HepG2 (cell line): Measurements from ENCODE around the gene NARF. TPM values are rescaled to one million over a fixed set of nuclear protein-coding genes. Genes with fewer than 3 reads are reported as not detected.

Source experiments
- ATAC-seq: fragments of 200-7000 bp; cut with Tn5 transposase; 3 replicates; pipeline ENCODE4 v1.9.1; 2020; ENCODE audit warnings: mild to moderate bottlenecking, moderate library complexity
- BruUV-seq: library from RNA; stranded (reverse); fragments of 400-500 nt; replicated peaks from 2 replicates; lab custom pipeline; 2021; lab: Mats Ljungman, UMichigan
- CTCF ChIA-PET: fragments of 300-600 bp; formaldehyde crosslinking; extraction: SDS; loops from one replicate; lab custom pipeline; 2021; ENCODE audit warnings: low total read pairs, inconsistent platforms, low intra/inter-chr PET ratio; lab: Yijun Ruan, JAX
- POLR2A ChIA-PET: fragments of 350-600 bp; sonication (Branson Sonifier 250); formaldehyde crosslinking; loops from one replicate; lab custom pipeline; 2020; ENCODE audit warnings: antibody characterized with exemption, inconsistent platforms; lab: Yijun Ruan, JAX
- DNase-seq: peaks from one replicate; pipeline ENCODE4 v3.0.0-alpha.2; 2015; ENCODE audit warnings: low spot score
- FAIRE-seq: peaks from 3 replicates; lab custom pipeline; 2011; peaks lifted over from hg19 to GRCh38; lab: Jason Lieb, UNC
- H2AFZ ChIP-seq: one replicate; pipeline ENCODE4 v1.6.1; 2011; ENCODE audit warnings: low read length, inconsistent platforms
- H3K27ac ChIP-seq: fragments of 300-600 bp; 3 replicates; pipeline ENCODE4 v1.8.0; 2011; ENCODE audit warnings: mixed run types, mild to moderate bottlenecking, mixed read lengths, low read length, inconsistent platforms; ENCODE audit not compliant: insufficient read depth; ENCODE audit errors: extremely low read length
- H3K27me3 ChIP-seq, 2 experiments: fragments of 200-600 bp in 1 of 2; 2 replicates in 1 of 2; 3 replicates in 1 of 2; pipeline versions ENCODE4 v1.6.0 to v1.8.0; 2011; ENCODE audit warnings: low read length in 2 of 2, mild to moderate bottlenecking in 2 of 2, moderate library complexity in 2 of 2, inconsistent platforms in 1 of 2; ENCODE audit not compliant: insufficient read depth in 2 of 2, control insufficient read depth in 1 of 2
- H3K36me3 ChIP-seq, 2 experiments: fragments of 200-600 bp in 1 of 2; replicated peaks in 1 of 2; 2 replicates in 1 of 2; 3 replicates in 1 of 2; pipeline versions ENCODE4 v1.5.1 to v1.8.0; 2011; ENCODE audit warnings: low read length in 2 of 2, inconsistent platforms in 1 of 2; ENCODE audit not compliant: insufficient read depth in 2 of 2, control insufficient read depth in 1 of 2
- H3K4me1 ChIP-seq: 2 replicates; pipeline ENCODE4 v1.5.1; 2012; ENCODE audit warnings: low read length, inconsistent platforms; ENCODE audit not compliant: insufficient read depth
- H3K4me2 ChIP-seq: 2 replicates; pipeline ENCODE4 v1.6.0; 2011; ENCODE audit warnings: low read depth, low read length, inconsistent platforms
- H3K4me3 ChIP-seq, 3 experiments: fragments of 200-600 bp in 1 of 3; sonication (generic), shearing (Covaris generic) in 1 of 3; replicated peaks in 1 of 3; 2 replicates each; pipeline ENCODE4 v1.5.1; 2011 to 2016; ENCODE audit warnings: low read length in 3 of 3, inconsistent platforms in 2 of 3, low read depth in 2 of 3, mild to moderate bottlenecking in 2 of 3, control low read depth in 1 of 3, mixed read lengths in 1 of 3; ENCODE audit not compliant: insufficient read depth in 1 of 3
- H3K79me2 ChIP-seq: one replicate; pipeline ENCODE4 v1.6.1; 2011; ENCODE audit warnings: low read length, inconsistent platforms; ENCODE audit not compliant: insufficient read depth
- H3K9ac ChIP-seq: 2 replicates; pipeline ENCODE4 v1.6.0; 2011; ENCODE audit warnings: mild to moderate bottlenecking, low read depth, low read length, inconsistent platforms; ENCODE audit not compliant: insufficient read depth
- H3K9me3 ChIP-seq: 2 replicates; pipeline ENCODE4 v1.5.1; 2012; ENCODE audit warnings: mild to moderate bottlenecking, low read length
- H4K20me1 ChIP-seq: 2 replicates; pipeline ENCODE4 v1.6.0; 2011; ENCODE audit warnings: inconsistent platforms, mild to moderate bottlenecking, low read length, moderate library complexity; ENCODE audit not compliant: insufficient read depth
- KMT2B ChIP-seq: IDR thresholded peaks from 2 replicates; pipeline ENCODE4 v1.6.1; 2016; ENCODE audit warnings: missing genetic modification reagents, missing compliant biosample characterization
- MZF1 ChIP-seq: sonication (generic); formaldehyde crosslinking; IDR thresholded peaks from 2 replicates; pipeline ENCODE4 v1.8.1; 2023; ENCODE audit warnings: mild to moderate bottlenecking, missing genetic modification reagents, borderline replicate concordance
- PHF8 ChIP-seq: sonication (generic); formaldehyde crosslinking; IDR thresholded peaks from 2 replicates; pipeline ENCODE4 v1.5.0; 2020; ENCODE audit warnings: missing genetic modification reagents
- POLR2A ChIP-seq, 2 experiments: IDR thresholded peaks; 2 replicates each; pipeline ENCODE4 v1.6.1; 2011; ENCODE audit warnings: low read depth in 2 of 2, low read length in 2 of 2, mild to moderate bottlenecking in 1 of 2, moderate library complexity in 1 of 2; ENCODE audit not compliant: insufficient read depth in 1 of 2
- TMF1 ChIP-seq: sonication (generic); formaldehyde crosslinking; IDR thresholded peaks from 2 replicates; pipeline ENCODE4 v1.8.1; 2022; ENCODE audit warnings: low read depth, missing genetic modification reagents
- ZNF574 ChIP-seq: sonication (generic); formaldehyde crosslinking; IDR thresholded peaks from 2 replicates; pipeline ENCODE4 v1.4.0; 2020; ENCODE audit warnings: missing genetic modification reagents
- ZNF740 ChIP-seq: sonication (generic); formaldehyde crosslinking; IDR thresholded peaks from 2 replicates; pipeline ENCODE4 v1.4.0; 2020; ENCODE audit warnings: missing genetic modification reagents
- ZNF850 ChIP-seq: sonication (generic); formaldehyde crosslinking; conservative IDR thresholded peaks from 2 replicates; pipeline ENCODE4 v1.9.0; 2021; ENCODE audit warnings: mild to moderate bottlenecking, missing genetic modification reagents
- WGBS: methylation state at CpG from one replicate; pipeline ENCODE4 v1.1.6; 2017; ENCODE audit warnings: low lambda C conversion rate; 5-methylcytosine and 5-hydroxymethylcytosine counted together
- in situ Hi-C: cut with HindIII; loops from 2 replicates; pipeline ENCODE4 v1.10.0; 2017; ENCODE audit warnings: low pct_unique_long_range_greater_than_20kb; ENCODE audit not compliant: extremely low pct_ligation_motif_present
- intact Hi-C: fragments of 100-400 bp; cut with micrococcal nuclease; formaldehyde crosslinking; loops from one replicate; pipeline ENCODE4 v1.10.0; 2022; ENCODE audit not compliant: unreplicated experiment
- polyA plus RNA-seq, 8 experiments: library from polyadenylated mRNA; depleted of rRNA in 3 of 8; stranded (reverse) in 7 of 8; unstranded in 1 of 8; fragments of >200 nt; fragmentation: Illumina TruSeq in 4 of 8; extraction: Trizol in 4 of 8; gene quantifications; 2 replicates each; pipeline versions ENCODE4 v1.2.1 to v1.2.3, GENCODE V29; 2011 to 2016; ENCODE audit warnings: low read depth in 4 of 8, missing spikeins in 1 of 8, mixed read lengths in 1 of 8; ENCODE audit not compliant: insufficient read depth in 1 of 8
- total RNA-seq, 5 experiments: library from RNA; depleted of rRNA; stranded (reverse); fragments of >200 nt; fragmentation: Illumina TruSeq; extraction: Trizol; gene quantifications; 2 replicates each; pipeline ENCODE4 v1.2.3, GENCODE V29; 2016; ENCODE audit warnings: low read depth in 1 of 5
- TF ChIP-seq, protein P1 (sequence below): sonication (generic); formaldehyde crosslinking; IDR thresholded peaks from 2 replicates; pipeline ENCODE4 v1.4.0; 2020; ENCODE audit warnings: missing genetic modification reagents, borderline replicate concordance
- TF ChIP-seq, protein P2 (sequence below): sonication (generic); formaldehyde crosslinking; IDR thresholded peaks from 2 replicates; pipeline ENCODE4 v1.4.0; 2020; ENCODE audit warnings: missing genetic modification reagents, borderline replicate concordance
- TF ChIP-seq, protein P3 (sequence below): sonication (generic); formaldehyde crosslinking; IDR thresholded peaks from 2 replicates; pipeline ENCODE4 v1.8.0; 2022; ENCODE audit warnings: mild to moderate bottlenecking, missing genetic modification reagents, moderate library complexity
- TF ChIP-seq, protein P4 (sequence below): IDR thresholded peaks from 2 replicates; pipeline ENCODE4 v1.6.1; 2016; ENCODE audit warnings: control low read depth
- TF ChIP-seq, protein P5 (sequence below): sonication (generic); formaldehyde crosslinking; IDR thresholded peaks from 2 replicates; pipeline ENCODE4 v1.5.0; 2020; ENCODE audit warnings: missing genetic modification reagents

The NARF gene
- total and polyA plus RNA-seq, 2 of the 13 experiments (the other 11 are each of a cell fraction or from before 2014, with no cell fraction given): 61.1 to 144 TPM

GRCh38 chr17:82441691-82442487 lies 16.7 kb upstream of the NARF start:
- no peak for DNase-seq
- H3K9me3 ChIP-seq: no peaks in the 10 kb centered on the region
- H2AFZ ChIP-seq: no peak overlapping the region
- peaks cover 9% of the 10 kb centered on the region in 2 experiments for H3K36me3 ChIP-seq
- ChIA-PET POLR2A (interaction anchor here (0.6 kb wide), 1 partner anchor 170 kb away, joined by 3 read pairs; no protein-coding TSS in a partner anchor), CTCF (no interaction called here)
- ATAC-seq: no peak
- no TSS peak for BruUV-seq
- in situ Hi-C loops (no loop called here), intact Hi-C loops (no loop called here)
- no peak overlapping the region for H3K9ac ChIP-seq
- 97% methylated on average over 24 of the region's 27 CpGs for WGBS
- H3K4me3 ChIP-seq: no peak overlapping the region
- H4K20me1 ChIP-seq: no peaks in the 10 kb centered on the region
- H3K27ac ChIP-seq: no peak overlapping the region
- no peaks in the 10 kb centered on the region for H3K27me3 ChIP-seq
- H3K4me1 ChIP-seq: no peaks in the 10 kb centered on the region
- no peak for FAIRE-seq
- H3K4me2 ChIP-seq: no peak overlapping the region
- H3K79me2 ChIP-seq: no peaks in the 10 kb centered on the region
- TF ChIP-seq KMT2B (CRISPR knock-in tag): no peak
- peak in 1 of 2 experiments; percentile 43; a peak in 1 of 4 replicates for TF ChIP-seq POLR2A (IDR thresholded peaks at IDR 0.05; ENCODE audit: insufficient read depth in 1 of 2, low read depth in 2 of 2, low read length in 2 of 2)
- TF ChIP-seq ZNF850 (CRISPR knock-in tag): no peak
- no peak for TF ChIP-seq MZF1
- no peak for TF ChIP-seq ZNF574 (CRISPR knock-in tag)
- TF ChIP-seq TMF1 (CRISPR knock-in tag): no peak
- TF ChIP-seq, protein P1, sequence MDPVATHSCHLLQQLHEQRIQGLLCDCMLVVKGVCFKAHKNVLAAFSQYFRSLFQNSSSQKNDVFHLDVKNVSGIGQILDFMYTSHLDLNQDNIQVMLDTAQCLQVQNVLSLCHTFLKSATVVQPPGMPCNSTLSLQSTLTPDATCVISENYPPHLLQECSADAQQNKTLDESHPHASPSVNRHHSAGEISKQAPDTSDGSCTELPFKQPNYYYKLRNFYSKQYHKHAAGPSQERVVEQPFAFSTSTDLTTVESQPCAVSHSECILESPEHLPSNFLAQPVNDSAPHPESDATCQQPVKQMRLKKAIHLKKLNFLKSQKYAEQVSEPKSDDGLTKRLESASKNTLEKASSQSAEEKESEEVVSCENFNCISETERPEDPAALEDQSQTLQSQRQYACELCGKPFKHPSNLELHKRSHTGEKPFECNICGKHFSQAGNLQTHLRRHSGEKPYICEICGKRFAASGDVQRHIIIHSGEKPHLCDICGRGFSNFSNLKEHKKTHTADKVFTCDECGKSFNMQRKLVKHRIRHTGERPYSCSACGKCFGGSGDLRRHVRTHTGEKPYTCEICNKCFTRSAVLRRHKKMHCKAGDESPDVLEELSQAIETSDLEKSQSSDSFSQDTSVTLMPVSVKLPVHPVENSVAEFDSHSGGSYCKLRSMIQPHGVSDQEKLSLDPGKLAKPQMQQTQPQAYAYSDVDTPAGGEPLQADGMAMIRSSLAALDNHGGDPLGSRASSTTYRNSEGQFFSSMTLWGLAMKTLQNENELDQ (CRISPR knock-in tag): no peak
- TF ChIP-seq, protein P2, sequence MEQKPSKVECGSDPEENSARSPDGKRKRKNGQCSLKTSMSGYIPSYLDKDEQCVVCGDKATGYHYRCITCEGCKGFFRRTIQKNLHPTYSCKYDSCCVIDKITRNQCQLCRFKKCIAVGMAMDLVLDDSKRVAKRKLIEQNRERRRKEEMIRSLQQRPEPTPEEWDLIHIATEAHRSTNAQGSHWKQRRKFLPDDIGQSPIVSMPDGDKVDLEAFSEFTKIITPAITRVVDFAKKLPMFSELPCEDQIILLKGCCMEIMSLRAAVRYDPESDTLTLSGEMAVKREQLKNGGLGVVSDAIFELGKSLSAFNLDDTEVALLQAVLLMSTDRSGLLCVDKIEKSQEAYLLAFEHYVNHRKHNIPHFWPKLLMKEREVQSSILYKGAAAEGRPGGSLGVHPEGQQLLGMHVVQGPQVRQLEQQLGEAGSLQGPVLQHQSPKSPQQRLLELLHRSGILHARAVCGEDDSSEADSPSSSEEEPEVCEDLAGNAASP (CRISPR knock-in tag): no peak
- TF ChIP-seq, protein P3, sequence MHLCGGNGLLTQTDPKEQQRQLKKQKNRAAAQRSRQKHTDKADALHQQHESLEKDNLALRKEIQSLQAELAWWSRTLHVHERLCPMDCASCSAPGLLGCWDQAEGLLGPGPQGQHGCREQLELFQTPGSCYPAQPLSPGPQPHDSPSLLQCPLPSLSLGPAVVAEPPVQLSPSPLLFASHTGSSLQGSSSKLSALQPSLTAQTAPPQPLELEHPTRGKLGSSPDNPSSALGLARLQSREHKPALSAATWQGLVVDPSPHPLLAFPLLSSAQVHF (CRISPR knock-in tag): no peak
- TF ChIP-seq, protein P4, sequence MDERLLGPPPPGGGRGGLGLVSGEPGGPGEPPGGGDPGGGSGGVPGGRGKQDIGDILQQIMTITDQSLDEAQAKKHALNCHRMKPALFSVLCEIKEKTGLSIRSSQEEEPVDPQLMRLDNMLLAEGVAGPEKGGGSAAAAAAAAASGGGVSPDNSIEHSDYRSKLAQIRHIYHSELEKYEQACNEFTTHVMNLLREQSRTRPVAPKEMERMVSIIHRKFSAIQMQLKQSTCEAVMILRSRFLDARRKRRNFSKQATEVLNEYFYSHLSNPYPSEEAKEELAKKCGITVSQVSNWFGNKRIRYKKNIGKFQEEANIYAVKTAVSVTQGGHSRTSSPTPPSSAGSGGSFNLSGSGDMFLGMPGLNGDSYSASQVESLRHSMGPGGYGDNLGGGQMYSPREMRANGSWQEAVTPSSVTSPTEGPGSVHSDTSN (CRISPR knock-in tag): no peak
- no peak for TF ChIP-seq PHF8 (CRISPR knock-in tag)
- TF ChIP-seq, protein P5, sequence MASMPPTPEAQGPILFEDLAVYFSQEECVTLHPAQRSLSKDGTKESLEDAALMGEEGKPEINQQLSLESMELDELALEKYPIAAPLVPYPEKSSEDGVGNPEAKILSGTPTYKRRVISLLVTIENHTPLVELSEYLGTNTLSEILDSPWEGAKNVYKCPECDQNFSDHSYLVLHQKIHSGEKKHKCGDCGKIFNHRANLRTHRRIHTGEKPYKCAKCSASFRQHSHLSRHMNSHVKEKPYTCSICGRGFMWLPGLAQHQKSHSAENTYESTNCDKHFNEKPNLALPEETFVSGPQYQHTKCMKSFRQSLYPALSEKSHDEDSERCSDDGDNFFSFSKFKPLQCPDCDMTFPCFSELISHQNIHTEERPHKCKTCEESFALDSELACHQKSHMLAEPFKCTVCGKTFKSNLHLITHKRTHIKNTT (CRISPR knock-in tag): no peak
- peak; percentile 80 for TF ChIP-seq ZNF740 (CRISPR knock-in tag)
